HepG2 (cell line): ENCODE measurements around the gene CDC123. TPM values are rescaled to one million over a fixed set of nuclear protein-coding genes. Genes with fewer than 3 reads are reported as not detected.

ENCODE experiments used
- ATAC-seq: fragments of 200-7000 bp; cut with Tn5 transposase; 3 replicates; pipeline ENCODE4 v1.9.1; 2020; ENCODE audit warnings: mild to moderate bottlenecking, moderate library complexity
- BruUV-seq: library from RNA; stranded (reverse); fragments of 400-500 nt; replicated peaks from 2 replicates; lab custom pipeline; 2021; lab: Mats Ljungman, UMichigan
- CTCF ChIA-PET: fragments of 300-600 bp; formaldehyde crosslinking; extraction: SDS; loops from one replicate; lab custom pipeline; 2021; ENCODE audit warnings: low total read pairs, inconsistent platforms, low intra/inter-chr PET ratio; lab: Yijun Ruan, JAX
- POLR2A ChIA-PET: fragments of 350-600 bp; sonication (Branson Sonifier 250); formaldehyde crosslinking; loops from one replicate; lab custom pipeline; 2020; ENCODE audit warnings: antibody characterized with exemption, inconsistent platforms; lab: Yijun Ruan, JAX
- DNase-seq: peaks from one replicate; pipeline ENCODE4 v3.0.0-alpha.2; 2015; ENCODE audit warnings: low spot score
- FAIRE-seq: peaks from 3 replicates; lab custom pipeline; 2011; peaks lifted over from hg19 to GRCh38; lab: Jason Lieb, UNC
- H2AFZ ChIP-seq: one replicate; pipeline ENCODE4 v1.6.1; 2011; ENCODE audit warnings: low read length, inconsistent platforms
- H3K27ac ChIP-seq: fragments of 300-600 bp; 3 replicates; pipeline ENCODE4 v1.8.0; 2011; ENCODE audit warnings: mixed run types, mild to moderate bottlenecking, mixed read lengths, low read length, inconsistent platforms; ENCODE audit not compliant: insufficient read depth; ENCODE audit errors: extremely low read length
- H3K27me3 ChIP-seq, 2 experiments: fragments of 200-600 bp in 1 of 2; 2 replicates in 1 of 2; 3 replicates in 1 of 2; pipeline versions ENCODE4 v1.6.0 to v1.8.0; 2011; ENCODE audit warnings: low read length in 2 of 2, mild to moderate bottlenecking in 2 of 2, moderate library complexity in 2 of 2, inconsistent platforms in 1 of 2; ENCODE audit not compliant: insufficient read depth in 2 of 2, control insufficient read depth in 1 of 2
- H3K36me3 ChIP-seq, 2 experiments: fragments of 200-600 bp in 1 of 2; replicated peaks in 1 of 2; 2 replicates in 1 of 2; 3 replicates in 1 of 2; pipeline versions ENCODE4 v1.5.1 to v1.8.0; 2011; ENCODE audit warnings: low read length in 2 of 2, inconsistent platforms in 1 of 2; ENCODE audit not compliant: insufficient read depth in 2 of 2, control insufficient read depth in 1 of 2
- H3K4me1 ChIP-seq: 2 replicates; pipeline ENCODE4 v1.5.1; 2012; ENCODE audit warnings: low read length, inconsistent platforms; ENCODE audit not compliant: insufficient read depth
- H3K4me2 ChIP-seq: 2 replicates; pipeline ENCODE4 v1.6.0; 2011; ENCODE audit warnings: low read depth, low read length, inconsistent platforms
- H3K4me3 ChIP-seq, 3 experiments: fragments of 200-600 bp in 1 of 3; sonication (generic), shearing (Covaris generic) in 1 of 3; replicated peaks in 1 of 3; 2 replicates each; pipeline ENCODE4 v1.5.1; 2011 to 2016; ENCODE audit warnings: low read length in 3 of 3, inconsistent platforms in 2 of 3, low read depth in 2 of 3, mild to moderate bottlenecking in 2 of 3, control low read depth in 1 of 3, mixed read lengths in 1 of 3; ENCODE audit not compliant: insufficient read depth in 1 of 3
- H3K79me2 ChIP-seq: one replicate; pipeline ENCODE4 v1.6.1; 2011; ENCODE audit warnings: low read length, inconsistent platforms; ENCODE audit not compliant: insufficient read depth
- H3K9ac ChIP-seq: 2 replicates; pipeline ENCODE4 v1.6.0; 2011; ENCODE audit warnings: mild to moderate bottlenecking, low read depth, low read length, inconsistent platforms; ENCODE audit not compliant: insufficient read depth
- H3K9me3 ChIP-seq: 2 replicates; pipeline ENCODE4 v1.5.1; 2012; ENCODE audit warnings: mild to moderate bottlenecking, low read length
- H4K20me1 ChIP-seq: 2 replicates; pipeline ENCODE4 v1.6.0; 2011; ENCODE audit warnings: inconsistent platforms, mild to moderate bottlenecking, low read length, moderate library complexity; ENCODE audit not compliant: insufficient read depth
- ARID5B ChIP-seq: IDR thresholded peaks from 2 replicates; pipeline ENCODE4 v1.4.0; 2020; ENCODE audit warnings: mild to moderate bottlenecking, missing genetic modification reagents
- BCL6 ChIP-seq: IDR thresholded peaks from 2 replicates; pipeline ENCODE4 v1.6.1; 2016; ENCODE audit warnings: missing genetic modification reagents, missing compliant biosample characterization
- EED ChIP-seq: sonication (generic); formaldehyde crosslinking; IDR thresholded peaks from 2 replicates; pipeline ENCODE4 v1.5.0; 2020; ENCODE audit warnings: mild to moderate bottlenecking, missing genetic modification reagents
- GABPA ChIP-seq, 2 experiments: IDR thresholded peaks; 2 replicates each; pipeline ENCODE4 v1.6.1; 2011 to 2016; ENCODE audit warnings: low read depth in 2 of 2, low read length in 1 of 2, missing biosample characterization in 1 of 2, missing genetic modification characterization in 1 of 2
- KDM4B ChIP-seq: sonication (generic); formaldehyde crosslinking; IDR thresholded peaks from 2 replicates; pipeline ENCODE4 v1.4.0; 2020; ENCODE audit warnings: missing genetic modification reagents
- NFIB ChIP-seq: sonication (generic); formaldehyde crosslinking; IDR thresholded peaks from 2 replicates; pipeline ENCODE4 v1.9.0; 2021; ENCODE audit warnings: missing genetic modification reagents, mild to moderate bottlenecking, borderline replicate concordance
- PAF1 ChIP-seq: IDR thresholded peaks from 2 replicates; pipeline ENCODE4 v1.6.1; 2016; ENCODE audit warnings: missing genetic modification reagents, missing compliant biosample characterization
- PCBP2 ChIP-seq: fragments of 200-400 bp; formaldehyde crosslinking; optimal IDR thresholded peaks from 2 replicates; pipeline ENCODE3; 2018; ENCODE audit warnings: low read length, low read depth; ENCODE audit not compliant: poor library complexity, severe bottlenecking
- PHF5A ChIP-seq: IDR thresholded peaks from one replicate; pipeline ENCODE4 v1.6.1; 2018; ENCODE audit warnings: low read depth, missing genetic modification reagents; ENCODE audit not compliant: unreplicated experiment
- PLRG1 ChIP-seq: fragments of 450-650 bp; conservative IDR thresholded peaks from 2 replicates; pipeline ENCODE4 v1.6.1; 2016
- SNAPC2 ChIP-seq: sonication (generic); formaldehyde crosslinking; IDR thresholded peaks from 2 replicates; pipeline ENCODE4 v1.8.1; 2022; ENCODE audit warnings: mild to moderate bottlenecking, missing genetic modification reagents
- STAG1 ChIP-seq: sonication (generic); formaldehyde crosslinking; IDR thresholded peaks from 2 replicates; pipeline ENCODE4 v1.4.0; 2020; ENCODE audit warnings: missing genetic modification reagents
- ZNF138 ChIP-seq: sonication (generic); formaldehyde crosslinking; IDR thresholded peaks from 2 replicates; pipeline ENCODE4 v1.5.0; 2020; ENCODE audit warnings: mild to moderate bottlenecking, low read depth, missing genetic modification reagents
- ZNF274 ChIP-seq: sonication (generic); formaldehyde crosslinking; IDR thresholded peaks from 2 replicates; pipeline ENCODE4 v1.5.1; 2020; ENCODE audit warnings: mild to moderate bottlenecking, missing genetic modification reagents
- ZNF276 ChIP-seq: sonication (generic); formaldehyde crosslinking; IDR thresholded peaks from 2 replicates; pipeline ENCODE4 v1.4.0; 2020; ENCODE audit warnings: mild to moderate bottlenecking, low read depth, missing genetic modification reagents
- ZNF430 ChIP-seq: sonication (generic); formaldehyde crosslinking; IDR thresholded peaks from 2 replicates; pipeline ENCODE4 v1.9.0; 2021; ENCODE audit warnings: mild to moderate bottlenecking, missing genetic modification reagents
- ZNF451 ChIP-seq: sonication (generic); formaldehyde crosslinking; IDR thresholded peaks from 2 replicates; pipeline ENCODE4 v1.5.0; 2020; ENCODE audit warnings: mild to moderate bottlenecking, missing genetic modification reagents
- ZNF75D ChIP-seq: sonication (generic); formaldehyde crosslinking; IDR thresholded peaks from 2 replicates; pipeline ENCODE4 v1.8.1; 2023; ENCODE audit warnings: missing genetic modification reagents, mild to moderate bottlenecking, borderline replicate concordance
- WGBS: methylation state at CpG from one replicate; pipeline ENCODE4 v1.1.6; 2017; ENCODE audit warnings: low lambda C conversion rate; 5-methylcytosine and 5-hydroxymethylcytosine counted together
- in situ Hi-C: cut with HindIII; loops from 2 replicates; pipeline ENCODE4 v1.10.0; 2017; ENCODE audit warnings: low pct_unique_long_range_greater_than_20kb; ENCODE audit not compliant: extremely low pct_ligation_motif_present
- intact Hi-C: fragments of 100-400 bp; cut with micrococcal nuclease; formaldehyde crosslinking; loops from one replicate; pipeline ENCODE4 v1.10.0; 2022; ENCODE audit not compliant: unreplicated experiment
- polyA plus RNA-seq, 8 experiments: library from polyadenylated mRNA; depleted of rRNA in 3 of 8; stranded (reverse) in 7 of 8; unstranded in 1 of 8; fragments of >200 nt; fragmentation: Illumina TruSeq in 4 of 8; extraction: Trizol in 4 of 8; gene quantifications; 2 replicates each; pipeline versions ENCODE4 v1.2.1 to v1.2.3, GENCODE V29; 2011 to 2016; ENCODE audit warnings: low read depth in 4 of 8, missing spikeins in 1 of 8, mixed read lengths in 1 of 8; ENCODE audit not compliant: insufficient read depth in 1 of 8
- total RNA-seq, 5 experiments: library from RNA; depleted of rRNA; stranded (reverse); fragments of >200 nt; fragmentation: Illumina TruSeq; extraction: Trizol; gene quantifications; 2 replicates each; pipeline ENCODE4 v1.2.3, GENCODE V29; 2016; ENCODE audit warnings: low read depth in 1 of 5

Gene CDC123
- total and polyA plus RNA-seq, 2 of the 13 experiments (the other 11 are each of a cell fraction or from before 2014, with no cell fraction given), result 63.3 to 153 TPM

GRCh38 chr10:12180221-12180974 lies 15.6 kb upstream of the CDC123 start (continued):
- TF ChIP-seq ZNF276 (CRISPR knock-in tag) (no peak), NFIB (CRISPR knock-in tag) (no peak), SNAPC2 (CRISPR knock-in tag) (no peak)

DNA sequence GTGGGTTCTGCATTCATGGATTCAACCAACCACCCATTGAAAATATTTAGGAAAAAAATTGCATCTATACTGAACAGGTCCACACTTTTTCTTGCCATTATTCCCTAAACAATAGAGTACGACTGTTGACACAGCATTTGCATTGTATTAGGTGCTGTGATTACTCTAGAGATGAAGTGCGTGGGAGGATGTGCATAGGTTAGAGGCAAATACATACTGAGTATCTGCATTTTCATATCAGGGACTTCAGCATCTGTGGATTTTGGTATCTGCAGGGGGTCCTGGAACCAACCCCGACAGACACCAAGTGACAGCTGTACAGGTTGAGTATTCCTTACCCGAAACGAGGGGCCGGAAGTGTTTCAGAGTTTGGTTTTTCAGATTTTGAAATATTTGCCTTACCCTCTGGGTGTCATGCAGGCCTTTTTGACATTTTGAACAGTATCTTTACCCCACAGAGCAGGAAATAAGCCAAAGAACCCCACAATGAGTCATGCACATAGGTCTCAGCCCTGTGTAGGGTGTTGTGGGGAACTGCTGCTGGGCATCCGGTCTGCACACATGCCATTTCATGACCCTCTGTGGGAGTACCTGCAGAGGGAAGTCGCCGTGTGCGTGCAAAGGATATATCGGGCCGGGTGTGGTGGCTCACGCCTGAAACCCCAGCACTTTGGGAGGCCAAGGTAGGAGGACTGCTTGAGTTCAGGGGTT lies 14.8 kb upstream of the CDC123 start:
- BruUV-seq, result no TSS peak

More for the DNA sequence above, 14.8 kb upstream of the CDC123 start:
- H3K9ac ChIP-seq, result no peak overlapping the region
- no peaks in the 10 kb centered on the region for H4K20me1 ChIP-seq
- no peak overlapping the region for H3K4me2 ChIP-seq
- DNase-seq, result no peak
- no peak overlapping the region for H3K27ac ChIP-seq
- no peak overlapping the region for H2AFZ ChIP-seq
- CTCF ChIA-PET, result no interaction called here
- H3K36me3 ChIP-seq, result peaks cover 15 to 55% of the 10 kb centered on the region in 2 experiments
- H3K9me3 ChIP-seq, result no peaks in the 10 kb centered on the region
- H3K79me2 ChIP-seq, result no peaks in the 10 kb centered on the region
- in situ Hi-C loops (no loop called here), intact Hi-C loops (no loop called here)
- H3K27me3 ChIP-seq, result no peaks in the 10 kb centered on the region; a peak in 1 of 5 replicates
- TF ChIP-seq ZNF451 (CRISPR knock-in tag) (no peak), PHF5A (CRISPR knock-in tag) (no peak), PCBP2 (no peak), ZNF138 (no peak), PAF1 (CRISPR knock-in tag) (no peak), ZNF274 (CRISPR knock-in tag) (no peak), GABPA (IDR thresholded peaks at IDR 0.05; ENCODE audit: low read depth, low read length) (no peak), GABPA (CRISPR knock-in tag; IDR thresholded peaks at IDR 0.05; ENCODE audit: low read depth) (no peak), KDM4B (CRISPR knock-in tag) (no peak), PLRG1 (no peak), EED (CRISPR knock-in tag) (no peak), ZNF430 (CRISPR knock-in tag) (no peak), BCL6 (CRISPR knock-in tag) (no peak), ARID5B (CRISPR knock-in tag) (no peak), STAG1 (CRISPR knock-in tag) (no peak), ZNF75D (no peak)
- ATAC-seq, result no peak
- FAIRE-seq, result no peak
- WGBS, result 93% methylated on average over 10 of the region's 13 CpGs
- H3K4me3 ChIP-seq, result no peak overlapping the region
- H3K4me1 ChIP-seq, result no peaks in the 10 kb centered on the region
- POLR2A ChIA-PET, result no interaction called here
